PC-3 (cell line): Measurements from ENCODE around the gene SBNO2. TPM values are rescaled to one million over a fixed set of nuclear protein-coding genes. Genes with fewer than 3 reads are reported as not detected.

ENCODE experiments used
- ATAC-seq: fragments of 200-7000 bp; cut with Tn5 transposase; 2 replicates; pipeline ENCODE4 v1.9.1; 2020; ENCODE audit warnings: mild to moderate bottlenecking, moderate library complexity
- BruUV-seq: library from RNA; stranded (reverse); fragments of 400-500 nt; replicated peaks from 2 replicates; lab custom pipeline; 2021; lab: Mats Ljungman, UMichigan
- CTCF ChIA-PET: fragments of 300-600 bp; sonication (Branson Sonifier 250); formaldehyde crosslinking; loops from one replicate; lab custom pipeline; 2022; ENCODE audit warnings: antibody characterized with exemption; lab: Charles Lee
- POLR2A ChIA-PET: fragments of 300-600 bp; sonication (Branson Sonifier 250); formaldehyde crosslinking; loops from one replicate; lab custom pipeline; 2022; ENCODE audit warnings: antibody characterized with exemption; ENCODE audit not compliant: unreplicated experiment; lab: Charles Lee
- DNase-seq: peaks from one replicate; pipeline ENCODE4 v3.0.0-alpha.2; 2015
- H2AFZ ChIP-seq: fragments of 300-600 bp; sonication (generic); 2 replicates; pipeline ENCODE4 v1.6.0; 2016; ENCODE audit warnings: antibody characterized with exemption, low read length
- H3F3A ChIP-seq: fragments of 300-600 bp; sonication (generic); one replicate; pipeline ENCODE4 v1.6.0; 2017; ENCODE audit warnings: antibody characterized with exemption, low read length, control low read depth, mild to moderate bottlenecking; ENCODE audit not compliant: unreplicated experiment
- H3K27ac ChIP-seq: fragments of 300-600 bp; sonication (generic); 2 replicates; pipeline ENCODE4 v1.5.1; 2016; ENCODE audit warnings: mild to moderate bottlenecking, low read length
- H3K27me3 ChIP-seq: fragments of 300-600 bp; sonication (generic); 2 replicates; pipeline ENCODE4 v1.6.1; 2016; ENCODE audit warnings: low read length, mixed read lengths
- H3K36me3 ChIP-seq: fragments of 300-600 bp; sonication (generic); 2 replicates; pipeline ENCODE4 v1.6.1; 2016; ENCODE audit warnings: low read depth, mixed run types, low read length, mixed read lengths
- H3K4me1 ChIP-seq: fragments of 300-600 bp; sonication (generic); 2 replicates; pipeline ENCODE4 v1.5.1; 2016; ENCODE audit warnings: low read length; ENCODE audit not compliant: insufficient read depth
- H3K4me2 ChIP-seq: fragments of 300-600 bp; sonication (generic); 2 replicates; pipeline ENCODE4 v1.6.0; 2016; ENCODE audit warnings: low read length
- H3K4me3 ChIP-seq: fragments of 300-600 bp; sonication (generic); 2 replicates; pipeline ENCODE4 v1.5.1; 2016; ENCODE audit warnings: mild to moderate bottlenecking, low read length, mixed read lengths
- H3K79me2 ChIP-seq: fragments of 300-600 bp; sonication (generic); 2 replicates; pipeline ENCODE4 v1.6.1; 2017; ENCODE audit warnings: low read length, mixed read lengths
- H3K9ac ChIP-seq: fragments of 300-600 bp; sonication (generic); 2 replicates; pipeline ENCODE4 v1.6.0; 2016; ENCODE audit warnings: mild to moderate bottlenecking, low read length
- H3K9me2 ChIP-seq: fragments of 300-600 bp; sonication (generic); replicated peaks from 2 replicates; pipeline ENCODE4 v1.6.1; 2016; ENCODE audit warnings: mixed run types, low read length, mixed read lengths
- H3K9me3 ChIP-seq: fragments of 300-600 bp; sonication (generic); 2 replicates; pipeline ENCODE4 v1.6.1; 2016; ENCODE audit warnings: low read length, mixed read lengths
- H4K20me1 ChIP-seq: fragments of 300-600 bp; sonication (generic); 2 replicates; pipeline ENCODE4 v1.6.1; 2016; ENCODE audit warnings: low read length, mixed read lengths
- CTCF ChIP-seq: fragments of 300-600 bp; sonication (generic); conservative IDR thresholded peaks from 2 replicates; pipeline ENCODE4 v1.5.1; 2017; ENCODE audit warnings: antibody characterized with exemption, low read depth, mild to moderate bottlenecking, low read length
- EZH2 ChIP-seq: fragments of 300-600 bp; sonication (generic); IDR thresholded peaks from one replicate; pipeline ENCODE4 v1.6.1; 2017; ENCODE audit warnings: antibody characterized with exemption, mild to moderate bottlenecking, low read length; ENCODE audit not compliant: unreplicated experiment
- EZH2phosphoT487 ChIP-seq: fragments of 300-600 bp; sonication (generic); IDR thresholded peaks from 2 replicates; pipeline ENCODE4 v1.6.1; 2018; ENCODE audit warnings: mild to moderate bottlenecking, antibody characterized with exemption, low read length, borderline replicate concordance
- intact Hi-C: fragments of 100-400 bp; cut with micrococcal nuclease; formaldehyde crosslinking; loops from 2 replicates; pipeline ENCODE4 v1.9.0; 2023
- total RNA-seq: library from RNA; depleted of rRNA; stranded (reverse); fragments of >200 nt; gene quantifications from 2 replicates; pipeline ENCODE4 v1.2.3, GENCODE V29; 2014

Gene SBNO2
- total RNA-seq, 1 experiment from 2014 or later, result 62.4 TPM

- Histone ChIP-seq H3K9me2 (no peaks in the 10 kb centered on the region), H3K79me2 (no peaks in the 10 kb centered on the region), H2AFZ (no peak overlapping the region), H3K36me3 (no peaks in the 10 kb centered on the region; the same call in 1 of the 2 replicates), H3K4me1 (no peaks in the 10 kb centered on the region), H3K4me2 (no peak overlapping the region), H3K4me3 (no peak overlapping the region), H4K20me1 (no peaks in the 10 kb centered on the region), H3K9ac (no peak overlapping the region), H3F3A (no peaks in the 10 kb centered on the region), H3K9me3 (no peaks in the 10 kb centered on the region), H3K27me3 (no peaks in the 10 kb centered on the region), H3K27ac (no peak overlapping the region)
- BruUV-seq, result no TSS peak
- ATAC-seq, result peak; percentile 72
- ChIA-PET POLR2A (no interaction called here), CTCF (interaction anchor here (0.6 kb wide), 1 partner anchor 9 kb away, joined by 5 read pairs; no protein-coding TSS in a partner anchor)
- intact Hi-C loops, result loop anchor here (5.0 kb wide), 1 partner anchor 79 kb away; no protein-coding TSS in a partner anchor
- TF ChIP-seq EZH2 (no peak), CTCF (peak; percentile 66), EZH2phosphoT487 (no peak)
- DNase-seq, result peak; percentile 66
Measured at GRCh38 chr19:1113030-1113985, 60.8 kb downstream of the SBNO2 start.

- BruUV-seq, result no TSS peak
- no peaks in the 10 kb centered on the region for H3K9me2 ChIP-seq
- no peak overlapping the region for H3K27ac ChIP-seq
- DNase-seq (no peak), ATAC-seq (no peak)
- no peaks in the 10 kb centered on the region for H3F3A ChIP-seq
- no peaks in the 10 kb centered on the region for H4K20me1 ChIP-seq
- H2AFZ ChIP-seq, result no peak overlapping the region
- no peaks in the 10 kb centered on the region for H3K79me2 ChIP-seq
- TF ChIP-seq EZH2phosphoT487 (no peak), EZH2 (no peak), CTCF (no peak)
- no peaks in the 10 kb centered on the region for H3K4me1 ChIP-seq
- H3K4me2 ChIP-seq, result no peak overlapping the region
- POLR2A ChIA-PET, result no interaction called here
- intact Hi-C loops, result loop anchor here (5.0 kb wide), 1 partner anchor 80 kb away; no protein-coding TSS in a partner anchor
- CTCF ChIA-PET, result no interaction called here
- H3K9me3 ChIP-seq, result no peaks in the 10 kb centered on the region
- no peaks in the 10 kb centered on the region; the same call in 1 of the 2 replicates for H3K36me3 ChIP-seq
- H3K9ac ChIP-seq, result no peak overlapping the region
- no peaks in the 10 kb centered on the region for H3K27me3 ChIP-seq
- H3K4me3 ChIP-seq, result no peak overlapping the region
Measured at GRCh38 chr19:1112268-1113029, 61.6 kb downstream of the SBNO2 start.
